ENCODE data around the gene SEC24D.

SEC24D gene

DNA sequence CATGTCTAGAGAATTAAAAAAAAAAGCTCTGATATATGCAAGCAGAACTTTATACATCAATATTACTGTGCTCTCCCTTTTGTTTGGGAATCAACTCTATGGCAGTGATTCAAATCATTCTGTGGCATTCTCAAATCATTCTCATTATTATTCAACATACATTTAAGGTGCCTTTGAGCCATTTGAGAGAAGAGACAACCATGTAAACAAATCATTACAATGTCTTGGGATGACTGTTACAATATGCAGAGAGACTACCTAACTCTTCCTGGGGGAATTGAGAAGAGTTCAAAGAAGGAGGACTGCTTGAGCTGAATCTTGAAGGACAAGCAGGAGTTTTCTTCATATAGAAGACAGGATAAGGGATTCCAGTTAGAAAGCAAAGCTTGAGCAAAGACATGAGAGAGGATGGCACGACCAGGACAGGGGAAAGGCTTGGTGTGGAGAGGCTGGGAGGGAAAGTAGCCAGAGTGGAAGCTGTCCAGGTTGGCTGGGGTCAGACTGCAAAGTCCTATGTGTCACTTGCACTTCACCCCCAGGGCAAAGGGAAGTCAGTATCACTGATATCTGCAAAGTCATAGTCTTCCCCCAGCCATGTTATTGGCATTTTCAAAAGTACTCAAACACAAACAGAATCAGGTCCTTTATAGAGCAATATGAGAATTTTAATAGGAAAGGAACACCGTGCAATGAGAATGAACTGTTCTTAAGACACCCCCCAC, 9.0 kb downstream of the SEC24D start:
- ChIA-PET CTCF (no interaction called here), POLR2A (no interaction called here)
- TF ChIP-seq FOXM1 (IDR thresholded peaks at IDR 0.05; ENCODE audit: borderline replicate concordance) (no peak), NFRKB (IDR thresholded peaks at IDR 0.05) (no peak), SP1 (IDR thresholded peaks at IDR 0.05) (no peak)
- DNase-seq (ENCODE audit: extremely low spot score), result no peak

DNA sequence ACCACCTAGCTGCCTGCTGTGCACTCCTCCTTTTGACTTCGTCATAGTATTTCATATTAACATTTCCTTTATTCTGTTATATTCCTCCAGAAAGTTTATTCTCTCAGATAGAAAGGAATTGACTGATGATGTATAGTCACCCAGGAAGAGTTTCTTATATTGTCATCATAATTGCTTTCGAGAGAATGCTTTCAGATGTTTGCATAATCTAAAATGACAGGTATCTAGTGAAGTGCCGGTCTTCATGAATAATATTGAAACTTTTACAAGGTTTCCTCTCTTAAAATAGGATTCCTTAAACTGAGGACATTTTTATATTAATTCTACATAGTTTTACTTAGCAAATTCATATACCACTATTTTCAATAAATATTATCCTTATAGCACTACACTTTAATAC, 10.1 kb downstream of the SEC24D start:
- TF ChIP-seq ELF4 (IDR thresholded peaks at IDR 0.05), result no peak
- TF ChIP-seq SUZ12 (IDR thresholded peaks at IDR 0.05), result no peak
- no peak for TF ChIP-seq TARDBP (IDR thresholded peaks at IDR 0.05)
- no peak for TF ChIP-seq L3MBTL2 (conservative IDR thresholded peaks at IDR 0.05)
- no peak for TF ChIP-seq LEF1 (IDR thresholded peaks at IDR 0.05; ENCODE audit: borderline replicate concordance)
- TF ChIP-seq FOXM1 (IDR thresholded peaks at IDR 0.05; ENCODE audit: borderline replicate concordance), result no peak
- TF ChIP-seq SP1 (IDR thresholded peaks at IDR 0.05), result no peak
- TF ChIP-seq, protein P1, sequence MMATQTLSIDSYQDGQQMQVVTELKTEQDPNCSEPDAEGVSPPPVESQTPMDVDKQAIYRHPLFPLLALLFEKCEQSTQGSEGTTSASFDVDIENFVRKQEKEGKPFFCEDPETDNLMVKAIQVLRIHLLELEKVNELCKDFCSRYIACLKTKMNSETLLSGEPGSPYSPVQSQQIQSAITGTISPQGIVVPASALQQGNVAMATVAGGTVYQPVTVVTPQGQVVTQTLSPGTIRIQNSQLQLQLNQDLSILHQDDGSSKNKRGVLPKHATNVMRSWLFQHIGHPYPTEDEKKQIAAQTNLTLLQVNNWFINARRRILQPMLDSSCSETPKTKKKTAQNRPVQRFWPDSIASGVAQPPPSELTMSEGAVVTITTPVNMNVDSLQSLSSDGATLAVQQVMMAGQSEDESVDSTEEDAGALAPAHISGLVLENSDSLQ (IDR thresholded peaks at IDR 0.05), result no peak
- no peak for TF ChIP-seq NFRKB (IDR thresholded peaks at IDR 0.05)
- no peak for TF ChIP-seq HDGF (IDR thresholded peaks at IDR 0.05; ENCODE audit: borderline replicate concordance)
- no peak for TF ChIP-seq BHLHE40 (IDR thresholded peaks at IDR 0.05; ENCODE audit: borderline replicate concordance)
- TF ChIP-seq ZNF384 (IDR thresholded peaks at IDR 0.05), result no peak
- no peak for TF ChIP-seq ARNT (IDR thresholded peaks at IDR 0.05)
- TF ChIP-seq FOXK2 (IDR thresholded peaks at IDR 0.05), result no peak
- no peak for TF ChIP-seq FOXA1 (IDR thresholded peaks at IDR 0.05)
- TF ChIP-seq CTBP1 (IDR thresholded peaks at IDR 0.05; ENCODE audit: borderline replicate concordance), result no peak
- CTCF ChIA-PET, result no interaction called here
- POLR2A ChIA-PET, result interaction anchor here (1.4 kb wide), 1 partner anchor 11 kb away, joined by 6 read pairs; the partner anchor contains the start of gene SEC24D
- DNase-seq (ENCODE audit: extremely low spot score), result no peak

DNA sequence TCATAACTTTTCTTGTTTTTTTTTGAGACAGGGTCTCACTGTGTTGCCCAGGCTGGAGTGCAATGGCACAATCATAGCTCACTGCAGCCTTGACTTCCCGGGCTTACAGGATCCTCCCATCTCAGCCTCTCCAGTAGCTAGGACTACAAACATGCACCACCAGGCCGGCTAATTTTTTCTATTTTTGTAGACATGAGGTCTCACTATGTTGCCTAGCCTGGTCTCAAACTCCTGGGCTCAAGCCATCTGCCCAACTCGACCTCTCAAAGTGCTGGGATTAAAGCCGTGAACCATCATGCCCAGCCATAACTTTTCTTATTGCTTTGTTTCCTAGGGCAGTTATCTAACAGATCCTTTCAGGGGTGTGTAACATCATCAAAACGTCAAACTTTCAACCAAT, 11.8 kb downstream of the SEC24D start:
- CTCF ChIA-PET, result no interaction called here
- no peak for TF ChIP-seq SP1 (IDR thresholded peaks at IDR 0.05)
- no peak for TF ChIP-seq ARNT (IDR thresholded peaks at IDR 0.05)
- TF ChIP-seq FOXM1 (IDR thresholded peaks at IDR 0.05; ENCODE audit: borderline replicate concordance), result no peak
- TF ChIP-seq NFRKB (IDR thresholded peaks at IDR 0.05), result no peak
- TF ChIP-seq BHLHE40 (IDR thresholded peaks at IDR 0.05; ENCODE audit: borderline replicate concordance), result no peak
- POLR2A ChIA-PET, result no interaction called here

DNA sequence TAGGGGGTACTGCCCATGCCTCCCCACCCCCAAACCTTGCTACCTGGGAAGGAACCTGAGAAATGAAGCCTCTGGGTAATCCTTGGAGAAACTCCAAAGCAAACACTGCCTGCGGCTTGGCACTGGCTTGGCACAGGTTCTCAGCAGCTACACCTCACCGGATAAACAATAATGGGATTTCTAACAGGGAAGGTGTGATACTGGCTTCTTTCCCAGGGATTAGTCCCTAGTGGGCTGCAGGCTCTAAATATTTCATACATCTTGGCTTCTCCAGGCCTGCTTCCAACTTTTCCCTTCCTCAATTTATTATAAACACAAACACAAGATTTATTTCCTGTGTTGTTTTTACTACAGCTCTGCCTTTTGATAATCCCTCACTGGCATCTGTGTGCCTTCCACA, 12.5 kb downstream of the SEC24D start:
- no peak for DNase-seq (ENCODE audit: extremely low spot score)
- CTCF ChIA-PET, result no interaction called here
- TF ChIP-seq LEF1 (IDR thresholded peaks at IDR 0.05; ENCODE audit: borderline replicate concordance) (no peak), ZNF384 (IDR thresholded peaks at IDR 0.05) (no peak), NFRKB (IDR thresholded peaks at IDR 0.05) (no peak), FOXM1 (IDR thresholded peaks at IDR 0.05; ENCODE audit: borderline replicate concordance) (no peak), TARDBP (IDR thresholded peaks at IDR 0.05) (no peak), ELF4 (IDR thresholded peaks at IDR 0.05) (no peak), L3MBTL2 (conservative IDR thresholded peaks at IDR 0.05) (no peak), SUZ12 (IDR thresholded peaks at IDR 0.05) (no peak), ARNT (IDR thresholded peaks at IDR 0.05) (no peak), BHLHE40 (IDR thresholded peaks at IDR 0.05; ENCODE audit: borderline replicate concordance) (no peak), CTBP1 (IDR thresholded peaks at IDR 0.05; ENCODE audit: borderline replicate concordance) (no peak), FOXK2 (IDR thresholded peaks at IDR 0.05) (no peak), FOXA1 (IDR thresholded peaks at IDR 0.05) (no peak), SP1 (IDR thresholded peaks at IDR 0.05) (no peak), HDGF (IDR thresholded peaks at IDR 0.05; ENCODE audit: borderline replicate concordance) (no peak)
- TF ChIP-seq, protein P1 (IDR thresholded peaks at IDR 0.05), result no peak
- POLR2A ChIA-PET, result no interaction called here

More for the DNA sequence above, 11.8 kb downstream of the SEC24D start:
- no peak for DNase-seq (ENCODE audit: extremely low spot score)

DNA sequence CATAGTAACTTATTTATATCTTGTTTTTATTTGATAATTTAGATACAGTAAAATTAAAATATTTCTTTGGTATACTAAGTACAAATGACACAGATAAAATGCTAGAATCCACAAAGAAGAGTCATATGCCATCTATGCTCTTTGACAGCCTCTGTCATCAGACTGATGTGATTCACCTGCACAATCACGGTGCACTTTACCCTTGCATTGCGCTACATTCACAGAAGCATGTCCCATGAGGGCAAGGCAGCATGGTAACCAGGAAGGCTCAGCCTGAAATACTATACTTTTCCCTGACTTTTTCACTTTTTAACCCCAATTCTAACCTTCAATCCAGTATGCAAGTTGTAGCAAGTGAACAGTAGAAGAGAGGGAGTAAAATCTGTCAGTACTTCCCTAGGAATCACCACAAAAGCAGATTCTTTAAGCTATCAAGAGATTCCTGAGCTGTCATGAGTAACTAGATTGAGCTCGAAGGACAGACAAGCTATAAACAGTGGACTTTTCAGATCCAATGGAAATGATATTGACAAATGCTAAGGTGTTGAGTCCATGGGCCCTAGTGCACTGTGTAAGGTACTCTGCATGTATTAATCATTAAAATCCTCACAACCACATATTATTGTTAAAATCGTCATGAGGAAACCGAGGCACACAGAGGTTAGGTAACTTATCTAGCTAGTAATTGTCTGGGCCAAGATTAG, 14.2 kb downstream of the SEC24D start:
- no peak for DNase-seq (ENCODE audit: extremely low spot score)
- ChIA-PET CTCF (no interaction called here), POLR2A (no interaction called here)
- TF ChIP-seq FOXM1 (IDR thresholded peaks at IDR 0.05; ENCODE audit: borderline replicate concordance) (no peak), HDGF (IDR thresholded peaks at IDR 0.05; ENCODE audit: borderline replicate concordance) (no peak), TARDBP (IDR thresholded peaks at IDR 0.05) (no peak)
- TF ChIP-seq, protein P1 (IDR thresholded peaks at IDR 0.05), result no peak

DNA sequence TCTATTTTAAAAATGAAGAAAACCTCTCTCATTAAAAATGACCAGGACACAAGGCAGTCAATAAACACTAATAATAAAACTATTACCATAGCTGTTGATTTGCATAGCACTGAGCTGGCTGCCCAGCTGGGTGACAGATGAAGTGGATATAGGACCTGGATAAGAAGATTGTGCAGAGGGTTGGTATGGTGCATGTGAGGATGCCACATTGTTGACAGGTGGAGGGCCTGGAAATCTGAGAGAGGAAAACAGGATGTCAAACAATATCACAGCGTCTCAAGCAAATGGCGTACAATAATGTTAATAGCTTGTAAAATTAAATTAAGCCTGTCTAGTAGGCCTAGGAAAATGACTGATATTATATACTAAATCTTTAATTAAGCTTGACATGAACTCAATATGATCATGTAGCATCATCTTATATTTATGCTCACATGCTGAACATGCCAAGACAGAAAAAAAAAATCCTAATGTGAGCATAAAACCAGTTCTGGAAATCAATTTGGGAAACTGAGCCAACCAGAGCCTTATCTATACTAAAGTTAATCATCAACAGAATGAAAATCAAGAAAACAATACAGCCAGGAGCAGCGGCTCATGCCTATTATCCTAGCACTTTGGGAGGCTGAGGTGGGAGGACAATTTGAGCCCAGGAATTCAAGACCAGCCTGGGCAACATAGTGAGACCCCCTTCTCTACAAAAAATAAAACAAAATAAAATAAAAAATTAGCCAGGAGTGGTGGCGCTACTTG, 18.6 kb downstream of the SEC24D start:
- no peak for DNase-seq (ENCODE audit: extremely low spot score)
- POLR2A ChIA-PET, result no interaction called here
- TF ChIP-seq TARDBP (IDR thresholded peaks at IDR 0.05), result no peak
- no peak for TF ChIP-seq CTBP1 (IDR thresholded peaks at IDR 0.05; ENCODE audit: borderline replicate concordance)
- no peak for TF ChIP-seq L3MBTL2 (conservative IDR thresholded peaks at IDR 0.05)
- TF ChIP-seq, protein P1 (IDR thresholded peaks at IDR 0.05), result no peak
- no peak for TF ChIP-seq ARNT (IDR thresholded peaks at IDR 0.05)
- no peak for TF ChIP-seq FOXK2 (IDR thresholded peaks at IDR 0.05)
- no peak for TF ChIP-seq FOXA1 (IDR thresholded peaks at IDR 0.05)
- no peak for TF ChIP-seq ZNF384 (IDR thresholded peaks at IDR 0.05)
- TF ChIP-seq LEF1 (IDR thresholded peaks at IDR 0.05; ENCODE audit: borderline replicate concordance), result no peak
- no peak for TF ChIP-seq HDGF (IDR thresholded peaks at IDR 0.05; ENCODE audit: borderline replicate concordance)
- TF ChIP-seq SP1 (IDR thresholded peaks at IDR 0.05), result no peak
- TF ChIP-seq NFRKB (IDR thresholded peaks at IDR 0.05), result no peak
- TF ChIP-seq SUZ12 (IDR thresholded peaks at IDR 0.05), result no peak
- TF ChIP-seq ELF4 (IDR thresholded peaks at IDR 0.05), result no peak
- no peak for TF ChIP-seq FOXM1 (IDR thresholded peaks at IDR 0.05; ENCODE audit: borderline replicate concordance)
- TF ChIP-seq BHLHE40 (IDR thresholded peaks at IDR 0.05; ENCODE audit: borderline replicate concordance), result no peak
- CTCF ChIA-PET, result no interaction called here
